HEK293 (cell line): ENCODE data around the gene VWA5B1.

ENCODE experiments used
- CTCF ChIA-PET: fragments of 350-600 bp; formaldehyde crosslinking; extraction: SDS; loops from one replicate; lab custom pipeline; 2021; ENCODE audit warnings: antibody characterized with exemption; lab: Yijun Ruan, JAX
- POLR2A ChIA-PET: fragments of 300-600 bp; formaldehyde crosslinking; extraction: SDS; loops from one replicate; lab custom pipeline; 2020; ENCODE audit warnings: antibody characterized with exemption, inconsistent platforms; lab: Yijun Ruan, JAX
- H3K27ac ChIP-seq: fragments of 200-500 bp; sonication (Bioruptor generic); 2 replicates; pipeline ENCODE4 v1.5.1; 2014; ENCODE audit warnings: low read depth, low read length, control low read depth, inconsistent platforms; ENCODE audit errors: extremely low read depth
- H3K36me3 ChIP-seq, 2 experiments: fragments of 200-500 bp in 1 of 2; sonication (Bioruptor generic) in 1 of 2; 1 replicate in 1 of 2; 2 replicates in 1 of 2; pipeline ENCODE4 v1.5.1; 2014 to 2017; ENCODE audit warnings: inconsistent platforms in 2 of 2, low read length in 2 of 2; ENCODE audit not compliant: control insufficient read depth in 2 of 2, insufficient read depth in 1 of 2
- H3K4me1 ChIP-seq: fragments of 200-500 bp; sonication (Bioruptor generic); 2 replicates; pipeline ENCODE4 v1.5.1; 2014; ENCODE audit warnings: mild to moderate bottlenecking, low read length, inconsistent platforms; ENCODE audit not compliant: control insufficient read depth, insufficient read depth
- H3K4me3 ChIP-seq: 2 replicates; pipeline ENCODE4 v1.5.1; 2011; ENCODE audit warnings: low read depth, mild to moderate bottlenecking, control low read depth, low read length, moderate library complexity
- H3K9me3 ChIP-seq: fragments of 200-500 bp; sonication (Bioruptor generic); 2 replicates; pipeline ENCODE4 v1.5.1; 2014; ENCODE audit warnings: low read depth, low read length, inconsistent platforms; ENCODE audit not compliant: control insufficient read depth, insufficient read depth
- IKZF3 ChIP-seq: fragments of 450-650 bp; IDR thresholded peaks from 2 replicates; pipeline ENCODE4 v1.5.0; 2018; ENCODE audit warnings: missing biosample characterization, mild to moderate bottlenecking, missing genetic modification characterization, moderate library complexity
- PBX3 ChIP-seq: sonication (generic); formaldehyde crosslinking; IDR thresholded peaks from 2 replicates; pipeline ENCODE4 v1.8.1; 2022; ENCODE audit warnings: mild to moderate bottlenecking, moderate library complexity, missing genetic modification reagents
- SP2 ChIP-seq: fragments of 450-650 bp; formaldehyde crosslinking; IDR thresholded peaks from 2 replicates; pipeline ENCODE4 v1.5.1; 2016; ENCODE audit warnings: missing biosample characterization, missing genetic modification characterization
- YY1 ChIP-seq: fragments of 450-650 bp; formaldehyde crosslinking; IDR thresholded peaks from 2 replicates; pipeline ENCODE4 v1.5.1; 2018; ENCODE audit warnings: missing biosample characterization, missing genetic modification characterization
- ZBTB8A ChIP-seq: fragments of 450-650 bp; formaldehyde crosslinking; IDR thresholded peaks from 2 replicates; pipeline ENCODE4 v1.5.1; 2016; ENCODE audit warnings: missing biosample characterization, missing genetic modification characterization
- ZFHX2 ChIP-seq: fragments of 450-650 bp; formaldehyde crosslinking; conservative IDR thresholded peaks from 2 replicates; pipeline ENCODE4 v1.5.1; 2016; ENCODE audit warnings: missing biosample characterization, missing genetic modification characterization
- ZNF184 ChIP-seq: fragments of 450-650 bp; IDR thresholded peaks from 2 replicates; pipeline ENCODE4 v1.5.1; 2018; ENCODE audit warnings: missing biosample characterization, mild to moderate bottlenecking, missing genetic modification characterization
- ZNF280C ChIP-seq: fragments of 450-650 bp; formaldehyde crosslinking; IDR thresholded peaks from 2 replicates; pipeline ENCODE4 v1.5.1; 2016; ENCODE audit warnings: missing biosample characterization, missing genetic modification characterization
- ZNF610 ChIP-seq: fragments of 450-650 bp; formaldehyde crosslinking; IDR thresholded peaks from 2 replicates; pipeline ENCODE4 v1.5.1; 2016; ENCODE audit warnings: missing biosample characterization, missing genetic modification characterization, borderline replicate concordance
- ZNF626 ChIP-seq: fragments of 450-650 bp; sonication (Bioruptor Pico); formaldehyde crosslinking; IDR thresholded peaks from 2 replicates; pipeline ENCODE4 v1.5.1; 2018; ENCODE audit warnings: missing biosample characterization, missing genetic modification characterization, inconsistent platforms
- ZNF629 ChIP-seq: fragments of 450-650 bp; formaldehyde crosslinking; IDR thresholded peaks from 2 replicates; pipeline ENCODE4 v1.5.1; 2017; ENCODE audit warnings: missing biosample characterization, missing genetic modification characterization
- ZNF704 ChIP-seq: fragments of 450-650 bp; formaldehyde crosslinking; IDR thresholded peaks from 2 replicates; pipeline ENCODE4 v1.5.1; 2016; ENCODE audit warnings: missing biosample characterization, missing genetic modification characterization
- ZNF76 ChIP-seq: fragments of 450-650 bp; formaldehyde crosslinking; IDR thresholded peaks from 2 replicates; pipeline ENCODE4; 2016; ENCODE audit warnings: low read depth, missing biosample characterization, missing genetic modification characterization, borderline replicate concordance
- TF ChIP-seq, protein P1 (sequence below): fragments of 450-650 bp; formaldehyde crosslinking; IDR thresholded peaks from 2 replicates; pipeline ENCODE4 v1.5.1; 2016; ENCODE audit warnings: missing biosample characterization, missing genetic modification characterization, borderline replicate concordance
- TF ChIP-seq, protein P2 (sequence below): fragments of 450-650 bp; formaldehyde crosslinking; IDR thresholded peaks from 2 replicates; pipeline ENCODE4 v1.5.1; 2017; ENCODE audit warnings: missing biosample characterization, missing genetic modification characterization
- TF ChIP-seq, protein P3 (sequence below): fragments of 450-650 bp; formaldehyde crosslinking; IDR thresholded peaks from 2 replicates; pipeline ENCODE4 v1.5.1; 2016; ENCODE audit warnings: missing biosample characterization, missing genetic modification characterization, low read depth
- TF ChIP-seq, protein P4 (sequence below): fragments of 450-650 bp; formaldehyde crosslinking; IDR thresholded peaks from 2 replicates; pipeline ENCODE4 v1.5.1; 2016; ENCODE audit warnings: missing biosample characterization, missing genetic modification characterization
- TF ChIP-seq, protein P5 (sequence below): fragments of 450-650 bp; formaldehyde crosslinking; IDR thresholded peaks from 2 replicates; pipeline ENCODE4 v1.5.1; 2017; ENCODE audit warnings: missing biosample characterization, missing genetic modification characterization

Gene VWA5B1

DNA sequence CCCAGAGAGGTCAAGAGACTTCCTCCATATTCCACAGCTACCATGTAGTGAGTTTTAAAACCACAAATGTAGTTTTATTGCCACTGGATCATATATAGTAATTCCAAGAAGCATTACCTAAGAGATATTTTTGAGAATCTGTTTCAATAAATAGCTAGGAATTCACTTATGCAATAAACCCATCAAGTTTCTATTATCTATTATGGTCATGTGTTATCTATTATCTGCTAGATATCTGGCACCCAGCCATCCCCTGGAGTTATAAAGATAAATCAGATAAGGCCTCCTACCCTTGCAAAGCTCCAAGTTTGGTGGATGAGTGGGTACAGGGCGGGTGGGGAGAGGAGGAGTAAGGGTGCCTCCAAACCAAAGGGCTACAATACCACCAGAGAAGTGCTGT, 10.3 kb upstream of the VWA5B1 start:
- POLR2A ChIA-PET, result no interaction called here
- Histone ChIP-seq H3K4me1 (no peaks in the 10 kb centered on the region), H3K27ac (no peak overlapping the region)

DNA sequence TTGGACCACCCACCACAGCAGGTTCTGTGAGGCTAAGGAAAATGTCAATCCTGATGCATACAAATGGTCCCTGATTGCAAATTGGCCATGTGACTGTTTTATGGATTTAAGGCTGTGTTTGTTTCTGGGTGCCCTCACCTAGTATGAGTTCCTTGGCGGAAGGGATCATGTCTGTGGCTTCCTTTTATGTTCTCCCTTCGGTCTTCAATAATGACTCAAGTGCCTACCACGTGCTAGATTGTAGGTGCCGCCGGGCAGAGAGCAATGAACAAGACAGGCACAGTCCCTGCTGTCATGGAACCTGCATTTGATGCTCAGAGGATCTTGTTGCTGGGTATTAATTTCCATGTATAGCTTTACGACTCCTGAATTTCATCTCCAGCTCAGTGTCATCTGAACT, 9.8 kb upstream of the VWA5B1 start:
- CTCF ChIA-PET, result interaction anchor here (0.9 kb wide), 2 partner anchors 67 to 68 kb away, joined by 3 to 5 read pairs; no protein-coding TSS in a partner anchor
- no peak overlapping the region for H3K27ac ChIP-seq
- H3K4me3 ChIP-seq, result no peak overlapping the region
- H3K4me1 ChIP-seq, result no peaks in the 10 kb centered on the region
- H3K9me3 ChIP-seq, result no peaks in the 10 kb centered on the region; the same call in 1 of the 2 replicates
- POLR2A ChIA-PET, result no interaction called here
- no peaks in the 10 kb centered on the region for H3K36me3 ChIP-seq
- TF ChIP-seq, protein P1, sequence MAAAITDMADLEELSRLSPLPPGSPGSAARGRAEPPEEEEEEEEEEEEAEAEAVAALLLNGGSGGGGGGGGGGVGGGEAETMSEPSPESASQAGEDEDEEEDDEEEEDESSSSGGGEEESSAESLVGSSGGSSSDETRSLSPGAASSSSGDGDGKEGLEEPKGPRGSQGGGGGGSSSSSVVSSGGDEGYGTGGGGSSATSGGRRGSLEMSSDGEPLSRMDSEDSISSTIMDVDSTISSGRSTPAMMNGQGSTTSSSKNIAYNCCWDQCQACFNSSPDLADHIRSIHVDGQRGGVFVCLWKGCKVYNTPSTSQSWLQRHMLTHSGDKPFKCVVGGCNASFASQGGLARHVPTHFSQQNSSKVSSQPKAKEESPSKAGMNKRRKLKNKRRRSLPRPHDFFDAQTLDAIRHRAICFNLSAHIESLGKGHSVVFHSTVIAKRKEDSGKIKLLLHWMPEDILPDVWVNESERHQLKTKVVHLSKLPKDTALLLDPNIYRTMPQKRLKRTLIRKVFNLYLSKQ, result no peak
- TF ChIP-seq ZNF626 (tag by site-specific recombination) (no peak), PBX3 (CRISPR knock-in tag) (no peak), ZNF184 (tag by site-specific recombination) (no peak), ZNF280C (tag by site-specific recombination) (no peak)
- TF ChIP-seq, protein P2, sequence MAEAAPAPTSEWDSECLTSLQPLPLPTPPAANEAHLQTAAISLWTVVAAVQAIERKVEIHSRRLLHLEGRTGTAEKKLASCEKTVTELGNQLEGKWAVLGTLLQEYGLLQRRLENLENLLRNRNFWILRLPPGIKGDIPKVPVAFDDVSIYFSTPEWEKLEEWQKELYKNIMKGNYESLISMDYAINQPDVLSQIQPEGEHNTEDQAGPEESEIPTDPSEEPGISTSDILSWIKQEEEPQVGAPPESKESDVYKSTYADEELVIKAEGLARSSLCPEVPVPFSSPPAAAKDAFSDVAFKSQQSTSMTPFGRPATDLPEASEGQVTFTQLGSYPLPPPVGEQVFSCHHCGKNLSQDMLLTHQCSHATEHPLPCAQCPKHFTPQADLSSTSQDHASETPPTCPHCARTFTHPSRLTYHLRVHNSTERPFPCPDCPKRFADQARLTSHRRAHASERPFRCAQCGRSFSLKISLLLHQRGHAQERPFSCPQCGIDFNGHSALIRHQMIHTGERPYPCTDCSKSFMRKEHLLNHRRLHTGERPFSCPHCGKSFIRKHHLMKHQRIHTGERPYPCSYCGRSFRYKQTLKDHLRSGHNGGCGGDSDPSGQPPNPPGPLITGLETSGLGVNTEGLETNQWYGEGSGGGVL (tag by site-specific recombination), result no peak

More for the DNA sequence above, 10.3 kb upstream of the VWA5B1 start:
- CTCF ChIA-PET, result interaction anchor here (0.9 kb wide), 2 partner anchors 67 to 68 kb away, joined by 3 to 5 read pairs; no protein-coding TSS in a partner anchor
- H3K9me3 ChIP-seq, result no peaks in the 10 kb centered on the region; the same call in 1 of the 2 replicates
- no peak overlapping the region for H3K4me3 ChIP-seq
- H3K36me3 ChIP-seq, result no peaks in the 10 kb centered on the region
- TF ChIP-seq, protein P3, sequence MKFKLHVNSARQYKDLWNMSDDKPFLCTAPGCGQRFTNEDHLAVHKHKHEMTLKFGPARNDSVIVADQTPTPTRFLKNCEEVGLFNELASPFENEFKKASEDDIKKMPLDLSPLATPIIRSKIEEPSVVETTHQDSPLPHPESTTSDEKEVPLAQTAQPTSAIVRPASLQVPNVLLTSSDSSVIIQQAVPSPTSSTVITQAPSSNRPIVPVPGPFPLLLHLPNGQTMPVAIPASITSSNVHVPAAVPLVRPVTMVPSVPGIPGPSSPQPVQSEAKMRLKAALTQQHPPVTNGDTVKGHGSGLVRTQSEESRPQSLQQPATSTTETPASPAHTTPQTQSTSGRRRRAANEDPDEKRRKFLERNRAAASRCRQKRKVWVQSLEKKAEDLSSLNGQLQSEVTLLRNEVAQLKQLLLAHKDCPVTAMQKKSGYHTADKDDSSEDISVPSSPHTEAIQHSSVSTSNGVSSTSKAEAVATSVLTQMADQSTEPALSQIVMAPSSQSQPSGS, result no peak
- TF ChIP-seq ZNF629 (tag by site-specific recombination) (no peak), ZNF76 (no peak), SP2 (tag by site-specific recombination) (no peak), ZFHX2 (no peak), ZBTB8A (tag by site-specific recombination) (no peak), YY1 (tag by site-specific recombination) (no peak), IKZF3 (no peak), ZNF610 (no peak), ZNF704 (tag by site-specific recombination) (no peak)
- TF ChIP-seq, protein P4, sequence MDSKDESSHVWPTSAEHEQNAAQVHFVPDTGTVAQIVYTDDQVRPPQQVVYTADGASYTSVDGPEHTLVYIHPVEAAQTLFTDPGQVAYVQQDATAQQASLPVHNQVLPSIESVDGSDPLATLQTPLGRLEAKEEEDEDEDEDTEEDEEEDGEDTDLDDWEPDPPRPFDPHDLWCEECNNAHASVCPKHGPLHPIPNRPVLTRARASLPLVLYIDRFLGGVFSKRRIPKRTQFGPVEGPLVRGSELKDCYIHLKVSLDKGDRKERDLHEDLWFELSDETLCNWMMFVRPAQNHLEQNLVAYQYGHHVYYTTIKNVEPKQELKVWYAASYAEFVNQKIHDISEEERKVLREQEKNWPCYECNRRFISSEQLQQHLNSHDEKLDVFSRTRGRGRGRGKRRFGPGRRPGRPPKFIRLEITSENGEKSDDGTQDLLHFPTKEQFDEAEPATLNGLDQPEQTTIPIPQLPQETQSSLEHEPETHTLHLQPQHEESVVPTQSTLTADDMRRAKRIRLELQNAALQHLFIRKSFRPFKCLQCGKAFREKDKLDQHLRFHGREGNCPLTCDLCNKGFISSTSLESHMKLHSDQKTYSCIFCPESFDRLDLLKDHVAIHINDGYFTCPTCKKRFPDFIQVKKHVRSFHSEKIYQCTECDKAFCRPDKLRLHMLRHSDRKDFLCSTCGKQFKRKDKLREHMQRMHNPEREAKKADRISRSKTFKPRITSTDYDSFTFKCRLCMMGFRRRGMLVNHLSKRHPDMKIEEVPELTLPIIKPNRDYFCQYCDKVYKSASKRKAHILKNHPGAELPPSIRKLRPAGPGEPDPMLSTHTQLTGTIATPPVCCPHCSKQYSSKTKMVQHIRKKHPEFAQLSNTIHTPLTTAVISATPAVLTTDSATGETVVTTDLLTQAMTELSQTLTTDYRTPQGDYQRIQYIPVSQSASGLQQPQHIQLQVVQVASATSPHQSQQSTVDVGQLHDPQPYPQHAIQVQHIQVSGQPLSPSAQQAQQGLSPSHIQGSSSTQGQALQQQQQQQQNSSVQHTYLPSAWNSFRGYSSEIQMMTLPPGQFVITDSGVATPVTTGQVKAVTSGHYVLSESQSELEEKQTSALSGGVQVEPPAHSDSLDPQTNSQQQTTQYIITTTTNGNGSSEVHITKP (tag by site-specific recombination), result no peak
- TF ChIP-seq, protein P5, sequence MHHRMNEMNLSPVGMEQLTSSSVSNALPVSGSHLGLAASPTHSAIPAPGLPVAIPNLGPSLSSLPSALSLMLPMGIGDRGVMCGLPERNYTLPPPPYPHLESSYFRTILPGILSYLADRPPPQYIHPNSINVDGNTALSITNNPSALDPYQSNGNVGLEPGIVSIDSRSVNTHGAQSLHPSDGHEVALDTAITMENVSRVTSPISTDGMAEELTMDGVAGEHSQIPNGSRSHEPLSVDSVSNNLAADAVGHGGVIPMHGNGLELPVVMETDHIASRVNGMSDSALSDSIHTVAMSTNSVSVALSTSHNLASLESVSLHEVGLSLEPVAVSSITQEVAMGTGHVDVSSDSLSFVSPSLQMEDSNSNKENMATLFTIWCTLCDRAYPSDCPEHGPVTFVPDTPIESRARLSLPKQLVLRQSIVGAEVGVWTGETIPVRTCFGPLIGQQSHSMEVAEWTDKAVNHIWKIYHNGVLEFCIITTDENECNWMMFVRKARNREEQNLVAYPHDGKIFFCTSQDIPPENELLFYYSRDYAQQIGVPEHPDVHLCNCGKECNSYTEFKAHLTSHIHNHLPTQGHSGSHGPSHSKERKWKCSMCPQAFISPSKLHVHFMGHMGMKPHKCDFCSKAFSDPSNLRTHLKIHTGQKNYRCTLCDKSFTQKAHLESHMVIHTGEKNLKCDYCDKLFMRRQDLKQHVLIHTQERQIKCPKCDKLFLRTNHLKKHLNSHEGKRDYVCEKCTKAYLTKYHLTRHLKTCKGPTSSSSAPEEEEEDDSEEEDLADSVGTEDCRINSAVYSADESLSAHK, result no peak
